Hepatocyte (in vitro differentiated cells): Measurements from ENCODE around the gene POC1A. TPM values are rescaled to one million over a fixed set of nuclear protein-coding genes. Genes with fewer than 3 reads are reported as not detected.

Experiments used
- DNase-seq: peaks from one replicate; pipeline ENCODE4 v3.0.0-alpha.2; 2016; ENCODE audit warnings: low spot score
- H2AFZ ChIP-seq: fragments of 200-600 bp; sonication (generic); 2 replicates; pipeline ENCODE4 v1.6.0; 2016; ENCODE audit warnings: antibody characterized with exemption, mild to moderate bottlenecking
- H3K27ac ChIP-seq: fragments of 200-600 bp; sonication (generic); 2 replicates; pipeline ENCODE4 v1.5.1; 2016; ENCODE audit warnings: mild to moderate bottlenecking
- H3K27me3 ChIP-seq: fragments of 200-600 bp; sonication (generic); 2 replicates; pipeline ENCODE4 v1.6.1; 2016
- H3K36me3 ChIP-seq: fragments of 200-600 bp; sonication (generic); replicated peaks from 2 replicates; pipeline ENCODE4 v1.5.1; 2016; ENCODE audit warnings: low read depth; ENCODE audit not compliant: insufficient read depth
- H3K4me1 ChIP-seq: fragments of 200-600 bp; sonication (generic); 2 replicates; pipeline ENCODE4 v1.5.1; 2016; ENCODE audit warnings: mild to moderate bottlenecking, moderate library complexity; ENCODE audit not compliant: insufficient read depth
- H3K4me2 ChIP-seq: fragments of 200-600 bp; sonication (generic); 2 replicates; pipeline ENCODE4 v1.6.0; 2016
- H3K4me3 ChIP-seq: fragments of 200-600 bp; sonication (generic); 2 replicates; pipeline ENCODE4 v1.5.1; 2016; ENCODE audit warnings: mild to moderate bottlenecking
- H3K79me2 ChIP-seq: fragments of 200-600 bp; sonication (generic); 2 replicates; pipeline ENCODE4 v1.6.0; 2017; ENCODE audit warnings: mild to moderate bottlenecking
- H3K9me2 ChIP-seq: fragments of 200-600 bp; sonication (generic); replicated peaks from 2 replicates; pipeline ENCODE4 v1.6.0; 2017; ENCODE audit warnings: mild to moderate bottlenecking; ENCODE audit not compliant: insufficient read depth
- H3K9me3 ChIP-seq: fragments of 200-600 bp; sonication (generic); 2 replicates; pipeline ENCODE4 v1.5.1; 2016; ENCODE audit warnings: low read depth, mild to moderate bottlenecking
- H4K20me1 ChIP-seq: fragments of 200-600 bp; sonication (generic); 2 replicates; pipeline ENCODE4 v1.6.0; 2016; ENCODE audit warnings: mild to moderate bottlenecking; ENCODE audit not compliant: insufficient read depth, poor library complexity, severe bottlenecking
- EZH2 ChIP-seq: fragments of 200-600 bp; sonication (generic); IDR thresholded peaks from 2 replicates; pipeline ENCODE4 v1.6.1; 2016; ENCODE audit warnings: antibody characterized with exemption, mild to moderate bottlenecking, borderline replicate concordance
- EZH2phosphoT487 ChIP-seq: fragments of 200-600 bp; sonication (generic); IDR thresholded peaks from one replicate; pipeline ENCODE4 v1.6.1; 2018; ENCODE audit warnings: antibody characterized with exemption, mild to moderate bottlenecking, low read depth, moderate library complexity; ENCODE audit not compliant: unreplicated experiment, severe bottlenecking
- WGBS: methylation state at CpG from one replicate; pipeline ENCODE4 v1.1.6; 2016; ENCODE audit warnings: low lambda C conversion rate; ENCODE audit errors: missing lambda C conversion rate; 5-methylcytosine and 5-hydroxymethylcytosine counted together
- polyA plus RNA-seq: library from polyadenylated mRNA; unstranded; fragments of >200 nt; fragmentation: Nextera tagmentation; extraction: Ambion mirVana; gene quantifications from 2 replicates; pipeline ENCODE4 v1.2.1, GENCODE V29; 2016
- total RNA-seq: library from RNA; depleted of rRNA; stranded (reverse); fragments of >200 nt; gene quantifications from 2 replicates; pipeline ENCODE4 v1.2.3, GENCODE V29; 2014
- TF ChIP-seq, protein P1 (sequence below): fragments of 200-600 bp; sonication (generic); IDR thresholded peaks from 2 replicates; pipeline ENCODE4 v1.5.1; 2016; ENCODE audit warnings: antibody characterized with exemption, mild to moderate bottlenecking; ENCODE audit not compliant: poor library complexity

Gene POC1A
- total and polyA plus RNA-seq, 2 experiments from 2014 or later = 2.6 to 3.7 TPM

DNA sequence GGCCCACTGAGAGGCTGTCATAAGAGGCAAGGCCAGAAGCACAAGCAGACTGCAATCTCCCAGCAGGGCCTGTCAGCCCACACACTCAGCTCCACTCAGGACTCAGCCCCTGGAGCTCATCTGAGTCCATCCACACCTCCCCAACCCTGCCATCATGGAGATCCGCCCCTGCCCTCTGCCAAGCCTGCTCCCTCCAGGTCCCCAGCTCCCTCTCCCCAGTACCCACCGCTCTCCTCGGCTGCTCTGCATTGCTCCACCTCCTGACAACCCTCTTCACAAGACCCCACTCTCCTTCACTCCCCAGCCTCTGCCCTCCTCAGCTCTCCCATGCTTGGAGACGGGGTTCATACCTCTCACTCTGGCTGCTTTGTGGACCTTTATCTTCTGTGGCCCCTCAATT lies 11.1 kb downstream of the POC1A start:
- no peak for TF ChIP-seq EZH2
- TF ChIP-seq EZH2phosphoT487 = no peak
- TF ChIP-seq, protein P1, sequence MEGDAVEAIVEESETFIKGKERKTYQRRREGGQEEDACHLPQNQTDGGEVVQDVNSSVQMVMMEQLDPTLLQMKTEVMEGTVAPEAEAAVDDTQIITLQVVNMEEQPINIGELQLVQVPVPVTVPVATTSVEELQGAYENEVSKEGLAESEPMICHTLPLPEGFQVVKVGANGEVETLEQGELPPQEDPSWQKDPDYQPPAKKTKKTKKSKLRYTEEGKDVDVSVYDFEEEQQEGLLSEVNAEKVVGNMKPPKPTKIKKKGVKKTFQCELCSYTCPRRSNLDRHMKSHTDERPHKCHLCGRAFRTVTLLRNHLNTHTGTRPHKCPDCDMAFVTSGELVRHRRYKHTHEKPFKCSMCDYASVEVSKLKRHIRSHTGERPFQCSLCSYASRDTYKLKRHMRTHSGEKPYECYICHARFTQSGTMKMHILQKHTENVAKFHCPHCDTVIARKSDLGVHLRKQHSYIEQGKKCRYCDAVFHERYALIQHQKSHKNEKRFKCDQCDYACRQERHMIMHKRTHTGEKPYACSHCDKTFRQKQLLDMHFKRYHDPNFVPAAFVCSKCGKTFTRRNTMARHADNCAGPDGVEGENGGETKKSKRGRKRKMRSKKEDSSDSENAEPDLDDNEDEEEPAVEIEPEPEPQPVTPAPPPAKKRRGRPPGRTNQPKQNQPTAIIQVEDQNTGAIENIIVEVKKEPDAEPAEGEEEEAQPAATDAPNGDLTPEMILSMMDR = no peak
- Histone ChIP-seq H3K4me3 (no peak overlapping the region), H3K36me3 (no peaks in the 10 kb centered on the region), H3K27ac (no peak overlapping the region), H3K9me2 (no peaks in the 10 kb centered on the region), H3K79me2 (no peaks in the 10 kb centered on the region), H3K9me3 (no peaks in the 10 kb centered on the region), H4K20me1 (no peaks in the 10 kb centered on the region), H3K4me2 (no peak overlapping the region), H3K4me1 (no peaks in the 10 kb centered on the region), H2AFZ (no peak overlapping the region), H3K27me3 (no peaks in the 10 kb centered on the region)
- no peak for DNase-seq
- WGBS = 95% methylated on average over 4 of the region's 4 CpGs

DNA sequence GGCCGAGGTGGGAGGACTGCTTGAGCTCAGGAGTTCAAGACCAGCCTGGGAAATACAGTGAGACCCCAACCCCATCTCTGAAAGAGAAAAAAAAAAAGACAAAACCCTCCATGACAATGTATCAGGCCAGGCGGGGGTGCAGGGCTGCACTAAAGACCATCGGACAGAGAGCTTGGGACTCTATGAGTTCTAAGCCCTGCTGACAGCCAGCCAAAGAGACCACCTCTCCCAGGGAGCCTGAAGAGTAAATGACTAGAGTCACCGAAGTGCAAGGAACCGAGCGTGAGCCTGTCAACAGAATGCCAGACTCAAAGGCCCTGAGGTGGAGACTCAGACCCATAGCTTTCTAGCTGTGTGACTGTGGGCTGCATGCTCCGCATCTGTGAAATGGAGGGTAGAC lies 12.5 kb downstream of the POC1A start:
- Histone ChIP-seq H4K20me1 (no peaks in the 10 kb centered on the region), H2AFZ (no peak overlapping the region), H3K27ac (no peak overlapping the region), H3K9me2 (no peaks in the 10 kb centered on the region), H3K4me3 (no peak overlapping the region), H3K4me1 (no peaks in the 10 kb centered on the region), H3K9me3 (no peaks in the 10 kb centered on the region), H3K4me2 (no peak overlapping the region), H3K79me2 (no peaks in the 10 kb centered on the region), H3K36me3 (no peaks in the 10 kb centered on the region), H3K27me3 (no peaks in the 10 kb centered on the region)
- 92% methylated on average over 7 of the region's 7 CpGs for WGBS
- no peak for TF ChIP-seq EZH2
- TF ChIP-seq, protein P1 = no peak
- no peak for TF ChIP-seq EZH2phosphoT487
- DNase-seq = no peak

DNA sequence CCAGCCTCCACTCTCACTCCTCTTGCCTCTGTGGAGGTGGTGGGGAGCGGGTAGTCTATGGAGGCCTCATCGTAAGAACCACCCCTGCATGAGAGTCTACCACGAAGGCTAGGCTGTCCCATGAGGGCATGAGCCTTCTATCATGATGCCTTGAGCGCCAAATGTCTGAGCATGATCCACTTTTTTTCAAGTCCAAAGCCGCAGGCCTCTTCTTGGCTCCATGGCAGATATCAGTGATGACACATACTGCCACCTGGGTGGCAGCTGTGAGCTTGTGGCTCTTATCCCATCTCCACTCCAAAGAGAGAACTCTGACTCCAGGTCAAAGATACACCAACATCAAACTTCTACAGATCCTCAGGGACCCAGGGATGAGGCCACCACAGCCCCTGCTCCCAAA lies 13.5 kb downstream of the POC1A start:
- DNase-seq = no peak
- H3K9me3 ChIP-seq = no peaks in the 10 kb centered on the region
- no peak overlapping the region for H3K4me2 ChIP-seq
- H4K20me1 ChIP-seq = no peaks in the 10 kb centered on the region
- no peak overlapping the region for H3K27ac ChIP-seq
- no peak for TF ChIP-seq EZH2phosphoT487
- TF ChIP-seq, protein P1 = no peak
- TF ChIP-seq EZH2 = no peak
- WGBS = 100% methylated on average over 5 of the region's 5 CpGs
- H3K4me3 ChIP-seq = no peak overlapping the region
- H3K27me3 ChIP-seq = no peaks in the 10 kb centered on the region
- no peak overlapping the region for H2AFZ ChIP-seq
- no peaks in the 10 kb centered on the region for H3K36me3 ChIP-seq
- H3K9me2 ChIP-seq = no peaks in the 10 kb centered on the region
- no peaks in the 10 kb centered on the region for H3K4me1 ChIP-seq
- no peaks in the 10 kb centered on the region for H3K79me2 ChIP-seq

DNA sequence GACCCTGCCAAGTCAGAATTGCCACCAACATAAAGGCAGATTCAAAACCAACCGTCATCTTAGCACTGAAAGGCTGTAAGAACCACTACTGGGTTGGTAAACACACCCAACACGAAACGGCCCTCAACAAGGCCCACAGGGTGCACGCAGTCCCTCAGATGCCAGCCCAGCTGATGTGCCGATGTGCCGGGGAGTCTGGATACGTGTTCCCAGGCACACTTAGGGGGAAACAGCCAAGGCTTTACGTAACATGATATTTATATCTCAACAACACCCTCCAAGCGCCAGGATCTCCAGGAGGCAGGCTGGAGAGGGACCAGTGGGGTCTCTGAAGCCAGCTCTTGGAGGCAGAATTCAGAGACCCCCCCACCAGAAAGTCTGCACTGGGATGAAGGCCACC lies 14.2 kb downstream of the POC1A start:
- no peak overlapping the region for H3K27ac ChIP-seq
- H3K4me3 ChIP-seq = no peak overlapping the region
- 92% methylated on average over 9 of the region's 9 CpGs for WGBS
- H3K4me2 ChIP-seq = no peak overlapping the region
- no peaks in the 10 kb centered on the region for H3K9me3 ChIP-seq
- no peaks in the 10 kb centered on the region for H3K27me3 ChIP-seq
- H3K36me3 ChIP-seq = no peaks in the 10 kb centered on the region
- TF ChIP-seq EZH2phosphoT487 (no peak), EZH2 (no peak)
- TF ChIP-seq, protein P1 = no peak
- no peaks in the 10 kb centered on the region for H3K9me2 ChIP-seq
- H2AFZ ChIP-seq = no peak overlapping the region
- H3K4me1 ChIP-seq = no peaks in the 10 kb centered on the region
- H3K79me2 ChIP-seq = no peaks in the 10 kb centered on the region
- no peaks in the 10 kb centered on the region for H4K20me1 ChIP-seq
- no peak for DNase-seq
